HG03064 (cell line): Measurements from ENCODE around the gene MSH6.
A peak's percentile ranks its signal among the peaks of the same experiment; 100 is the strongest.
"Not testable (repeated sequence)": the region's sequence is repeated elsewhere in the genome, so short reads cannot be mapped to it uniquely, and the experiment has no call there.

Experiments
- ATAC-seq: cut with Tn5 transposase; IDR thresholded peaks from one replicate; pipeline ENCODE4 v1.9.1; 2021; ENCODE audit warnings: low read depth; ENCODE audit not compliant: unreplicated experiment

The MSH6 gene

DNA sequence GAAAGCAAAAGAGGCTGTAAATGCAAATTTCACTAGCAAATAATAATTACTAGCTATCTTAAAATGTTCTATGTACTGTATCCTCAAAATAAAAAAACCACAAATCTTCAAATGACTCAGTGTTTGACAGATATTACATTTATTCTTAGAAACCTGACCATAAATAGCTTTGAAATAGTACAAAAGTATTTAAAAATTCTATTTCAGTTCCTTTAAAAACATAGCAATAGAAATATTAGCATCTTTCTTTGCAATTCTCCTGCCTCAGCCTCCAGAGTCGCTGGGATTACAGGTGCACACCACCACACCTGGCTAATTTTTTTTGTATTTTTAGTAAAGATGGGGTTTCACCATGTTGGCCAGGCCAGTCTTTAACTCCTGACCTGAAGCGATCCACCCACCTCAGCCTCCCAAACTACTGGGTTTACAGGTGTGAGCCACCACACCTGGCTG lies 50.6 kb downstream of the MSH6 start:
- ATAC-seq = peak; percentile 78

DNA sequence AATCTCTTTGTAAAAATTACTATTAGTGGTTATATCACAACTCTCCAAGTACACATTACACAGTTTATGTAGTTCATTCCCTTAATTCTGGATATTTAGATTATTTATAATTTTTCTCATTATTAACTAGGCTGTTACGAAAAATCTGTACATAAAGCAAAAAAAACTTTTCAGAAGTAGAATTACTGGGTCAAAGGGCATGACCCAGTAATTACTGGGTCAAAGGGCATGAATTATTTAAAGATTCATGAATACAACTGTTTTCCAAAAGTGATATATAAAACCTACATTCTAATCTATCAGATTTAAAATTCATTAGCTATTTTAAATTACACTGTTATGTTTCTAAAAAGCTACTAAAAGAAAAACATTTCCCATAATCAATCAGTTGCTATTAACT lies 55.3 kb downstream of the MSH6 start:
- ATAC-seq = no peak

DNA sequence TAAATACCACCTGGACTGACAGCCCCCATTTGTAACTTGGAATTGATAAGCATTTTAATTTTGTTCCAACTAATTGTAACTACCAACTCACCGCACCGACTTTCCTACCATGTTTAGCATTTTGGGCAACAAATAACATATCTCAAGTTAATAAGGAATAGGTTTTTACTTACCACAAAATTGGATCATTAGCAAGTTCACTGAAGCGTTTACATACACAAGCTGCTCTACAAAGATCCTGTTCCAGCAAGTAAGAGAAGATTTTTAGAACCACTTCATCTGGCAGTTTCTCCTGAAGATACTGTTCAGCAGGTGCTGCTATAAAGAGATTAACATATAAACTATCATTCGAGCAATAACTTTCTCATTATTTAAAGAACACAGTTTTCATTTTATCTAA lies 55.7 kb downstream of the MSH6 start:
- ATAC-seq = no peak

DNA sequence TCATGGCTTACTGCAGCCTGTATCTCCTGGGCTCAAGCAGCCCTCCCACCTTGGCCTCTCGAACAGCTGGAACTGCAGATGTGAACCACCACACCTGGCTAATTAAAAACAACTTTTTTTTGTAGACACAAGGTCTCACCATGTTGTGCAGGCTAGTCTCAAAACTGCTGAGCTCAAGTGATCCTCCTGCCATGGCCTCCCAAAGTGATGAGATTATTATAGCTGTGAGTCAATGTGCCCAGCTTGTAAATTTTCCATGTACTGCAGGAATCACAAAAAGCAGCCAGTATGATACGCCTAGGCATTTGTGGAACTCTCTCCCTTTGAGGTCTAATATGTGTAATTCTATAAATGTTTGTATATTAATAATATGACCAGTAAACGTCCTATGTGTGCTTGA lies 59.9 kb downstream of the MSH6 start:
- no peak for ATAC-seq

DNA sequence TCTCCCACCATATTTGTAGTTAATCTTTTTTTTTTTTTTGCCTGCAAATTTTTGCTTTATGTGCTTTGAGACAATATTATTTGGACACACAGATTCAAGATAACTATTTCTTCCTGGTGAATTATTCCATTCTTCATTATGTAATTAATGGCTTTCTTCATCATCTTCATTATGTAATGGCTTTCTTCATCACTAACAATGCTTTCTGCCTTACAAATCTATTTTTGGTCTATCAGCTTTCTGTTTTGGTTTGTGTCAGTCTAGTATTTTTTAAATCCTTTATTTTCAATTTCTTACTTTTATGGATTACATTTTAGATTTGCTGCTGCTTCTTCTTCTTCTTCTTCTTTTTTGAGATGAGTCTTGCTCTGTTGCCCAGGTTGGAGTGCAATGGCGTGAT lies 60.5 kb downstream of the MSH6 start:
- ATAC-seq = no peak

DNA sequence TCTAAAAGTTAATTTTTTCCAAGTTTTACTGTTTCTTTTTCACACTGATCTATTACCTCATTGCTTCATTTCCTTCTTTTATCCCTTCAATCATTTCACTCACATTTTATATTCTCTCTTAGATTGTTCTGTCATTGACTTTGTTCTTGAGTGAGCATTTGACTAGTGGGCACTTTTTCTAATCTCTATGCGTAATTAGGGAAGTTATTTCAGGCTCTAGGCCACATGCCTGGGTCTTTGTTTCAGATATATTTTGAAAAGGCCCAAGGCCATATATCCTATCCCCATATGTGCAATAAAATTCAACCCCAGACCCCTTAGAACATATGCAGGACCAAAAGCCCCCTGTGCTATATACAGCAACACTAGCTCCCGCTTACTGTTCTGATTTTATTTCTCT lies 61.2 kb downstream of the MSH6 start:
- ATAC-seq = no peak

DNA sequence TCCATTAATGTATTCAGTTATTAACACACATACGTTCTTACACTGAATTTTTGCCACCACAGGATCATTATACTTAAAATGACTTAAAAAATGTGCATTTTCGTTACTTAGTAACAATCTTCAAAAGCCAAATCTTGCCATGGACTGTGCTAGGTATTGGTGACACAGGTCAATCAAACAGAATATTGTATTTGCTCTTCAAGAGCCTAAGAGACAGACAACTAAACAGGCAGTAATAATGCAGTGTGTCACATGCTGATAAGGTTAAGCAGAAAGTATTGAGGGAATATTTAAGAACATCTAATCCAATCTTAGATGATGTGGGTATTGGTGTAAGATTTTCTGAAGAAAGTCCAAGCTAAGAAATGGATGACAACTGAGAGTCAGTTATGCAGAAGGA lies 66.4 kb downstream of the MSH6 start:
- no peak for ATAC-seq

DNA sequence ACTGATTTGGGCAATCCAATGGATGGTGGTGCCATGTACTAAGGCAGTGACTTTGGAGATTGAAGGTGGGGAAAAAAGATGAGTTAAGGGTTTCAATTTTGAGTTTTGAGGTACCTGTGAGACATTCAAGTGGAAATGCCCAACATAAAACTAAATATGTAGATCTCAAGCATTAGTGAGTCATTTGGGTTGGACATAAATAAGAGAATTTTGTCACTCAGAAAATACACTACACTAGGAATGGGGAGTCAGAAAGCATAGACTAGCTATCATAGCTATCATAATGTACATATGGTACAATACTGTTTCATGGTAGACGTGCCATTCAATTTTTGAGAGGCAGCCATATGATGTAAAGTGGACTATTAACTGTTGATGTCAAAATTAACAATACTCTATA lies 67.3 kb downstream of the MSH6 start:
- ATAC-seq = no peak

DNA sequence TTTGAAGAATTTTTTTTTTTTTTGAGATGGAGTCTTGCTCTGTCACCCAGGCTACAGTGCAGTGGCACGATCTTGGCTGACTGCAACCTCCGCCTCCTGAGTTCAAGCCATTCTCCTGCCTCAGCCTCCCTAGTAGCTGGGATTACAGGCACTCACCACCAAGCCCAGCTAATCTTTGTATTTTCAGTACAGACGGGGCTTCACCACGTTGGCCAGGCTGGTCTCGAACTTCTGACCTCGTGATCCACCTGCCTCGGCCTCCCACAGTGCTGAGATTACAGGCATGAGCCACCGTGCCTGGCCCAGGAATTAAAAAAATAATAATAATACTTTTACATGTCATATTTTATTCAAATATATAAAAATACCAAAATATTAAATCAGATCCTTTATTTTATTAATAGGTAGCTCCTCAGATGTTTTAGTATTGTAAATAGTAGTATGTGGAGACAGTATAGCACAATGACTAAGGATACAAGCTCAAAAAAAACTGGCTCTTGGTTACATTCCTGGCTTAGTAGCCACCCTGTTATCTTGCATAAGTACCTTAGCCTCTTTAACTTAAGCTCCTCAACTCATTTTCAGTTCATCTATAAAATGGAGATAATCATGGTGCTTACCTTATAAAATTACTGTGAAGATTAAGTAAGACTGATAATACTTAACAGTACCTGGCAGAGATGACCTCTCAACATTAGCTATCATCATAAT lies 70.3 kb downstream of the MSH6 start:
- ATAC-seq = not testable (repeated sequence)
